Activated naive CD4-positive, alpha-beta T cell treated with anti-CD3 and anti-CD28 coated beads, Interleukin-2, amount 50 U/mL, for 72 hours (primary cell): ENCODE data around the gene YKT6. TPM values are rescaled to one million over a fixed set of nuclear protein-coding genes. Genes with fewer than 3 reads are reported as not detected.
A peak's percentile ranks its signal among the peaks of the same experiment; 100 is the strongest.
"Not testable (repeated sequence)": the region's sequence is repeated elsewhere in the genome, so short reads cannot be mapped to it uniquely, and the experiment has no call there.

ENCODE experiments used
- ATAC-seq, 2 donors: fragments of 150-1000 bp; cut with Tn5 transposase; 2 replicates each; pipeline ENCODE4 v1.10.0; 2021; ENCODE audit warnings: mild to moderate bottlenecking in 2 of 2, moderate library complexity in 2 of 2
- DNase-seq, 2 donors: peaks; one replicate each; pipeline ENCODE4 v3.0.0; 2021 to 2022; ENCODE audit warnings: low spot score in 2 of 2
- H3K27ac Mint-ChIP-seq, 2 donors: one replicate each; pipeline ENCODE4 v1.8.0; 2022; ENCODE audit warnings: mild to moderate bottlenecking in 2 of 2, mixed read lengths in 2 of 2
- H3K36me3 Mint-ChIP-seq, 2 donors: one replicate each; pipeline ENCODE4 v1.8.0; 2022; ENCODE audit warnings: mixed read lengths in 2 of 2
- H3K9me3 Mint-ChIP-seq, 2 donors: one replicate each; pipeline ENCODE4 v1.8.0; 2022; ENCODE audit warnings: mixed read lengths in 2 of 2
- total RNA-seq, 2 donors: library from RNA; stranded (reverse); gene quantifications; one replicate each; pipeline ENCODE4 v1.2.3, GENCODE V29; 2022

Gene YKT6
- total RNA-seq, 2 donors from 2014 or later = 45.2 to 72.9 TPM

- Mint-ChIP-seq H3K9me3 (peaks cover 3 to 6% of the 10 kb centered on the region in 2 donors), H3K27ac (no peak overlapping the region), H3K36me3 (no peaks in the 10 kb centered on the region)
- ATAC-seq (no peak), DNase-seq (no peak)
Measured at GRCh38 chr7:44186736-44187135, 14.0 kb upstream of the YKT6 start.

GRCh38 chr7:44187636-44188416 lies 13.0 kb upstream of the YKT6 start:
- no peaks in the 10 kb centered on the region for H3K36me3 Mint-ChIP-seq

GRCh38 chr7:44188480-44189225 lies 12.1 kb upstream of the YKT6 start:
- DNase-seq (no peak), ATAC-seq (no peak)
- peaks cover 0 to under 1% of the 10 kb centered on the region in 2 donors for H3K9me3 Mint-ChIP-seq
- H3K27ac Mint-ChIP-seq = no peak overlapping the region
- H3K36me3 Mint-ChIP-seq = no peaks in the 10 kb centered on the region

More at GRCh38 chr7:44187636-44188416, 13.0 kb upstream of the YKT6 start:
- DNase-seq = no peak
- peaks cover 0 to 3% of the 10 kb centered on the region in 2 donors for H3K9me3 Mint-ChIP-seq
- ATAC-seq = no peak
- no peak overlapping the region for H3K27ac Mint-ChIP-seq

GRCh38 chr7:44189286-44189992 lies 11.3 kb upstream of the YKT6 start, which contains the start of gene GCK:
TSS of gene GCK (minus strand) at chr7:44189439. CDS start at chr7:44188953, 486 bp downstream.
- Mint-ChIP-seq H3K36me3 (no peaks in the 10 kb centered on the region), H3K27ac (peak within 1 kb of the TSS in 1 of 2 donors; percentile 27)
- DNase-seq = no peak

GRCh38 chr7:44189993-44190872 lies 10.5 kb upstream of the YKT6 start:
- DNase-seq (no peak), ATAC-seq (no peak)
- Mint-ChIP-seq H3K27ac (no peak overlapping the region), H3K9me3 (peaks cover 0 to 6% of the 10 kb centered on the region in 2 donors), H3K36me3 (no peaks in the 10 kb centered on the region)

More at GRCh38 chr7:44189286-44189992, 11.3 kb upstream of the YKT6 start, which contains the start of gene GCK:
- H3K9me3 Mint-ChIP-seq = peaks cover 0 to 6% of the 10 kb centered on the region in 2 donors
- no peak for ATAC-seq

DNA sequence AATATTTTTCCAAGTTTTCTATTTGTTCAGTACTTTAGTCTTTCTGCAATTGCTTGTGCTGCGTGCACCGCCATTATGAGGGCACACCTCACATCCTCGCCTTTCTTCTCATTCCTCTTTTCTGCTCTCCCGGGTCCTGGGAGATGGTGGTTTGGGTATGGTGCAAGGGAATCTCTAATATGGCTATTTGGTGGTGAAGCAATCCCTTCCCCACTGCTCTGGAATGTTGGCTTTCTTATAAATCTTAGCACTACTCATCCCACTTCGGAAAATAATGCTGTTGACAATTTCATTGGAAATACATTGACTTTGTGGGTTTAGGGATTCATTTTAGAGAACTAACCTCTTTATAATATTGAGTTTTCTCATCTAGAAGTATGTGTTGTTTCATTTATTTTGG lies 9.6 kb upstream of the YKT6 start:
- DNase-seq (no peak), ATAC-seq (no peak)
- no peaks in the 10 kb centered on the region for H3K36me3 Mint-ChIP-seq
- no peak overlapping the region for H3K27ac Mint-ChIP-seq
- H3K9me3 Mint-ChIP-seq = peaks cover 0 to 6% of the 10 kb centered on the region in 2 donors

DNA sequence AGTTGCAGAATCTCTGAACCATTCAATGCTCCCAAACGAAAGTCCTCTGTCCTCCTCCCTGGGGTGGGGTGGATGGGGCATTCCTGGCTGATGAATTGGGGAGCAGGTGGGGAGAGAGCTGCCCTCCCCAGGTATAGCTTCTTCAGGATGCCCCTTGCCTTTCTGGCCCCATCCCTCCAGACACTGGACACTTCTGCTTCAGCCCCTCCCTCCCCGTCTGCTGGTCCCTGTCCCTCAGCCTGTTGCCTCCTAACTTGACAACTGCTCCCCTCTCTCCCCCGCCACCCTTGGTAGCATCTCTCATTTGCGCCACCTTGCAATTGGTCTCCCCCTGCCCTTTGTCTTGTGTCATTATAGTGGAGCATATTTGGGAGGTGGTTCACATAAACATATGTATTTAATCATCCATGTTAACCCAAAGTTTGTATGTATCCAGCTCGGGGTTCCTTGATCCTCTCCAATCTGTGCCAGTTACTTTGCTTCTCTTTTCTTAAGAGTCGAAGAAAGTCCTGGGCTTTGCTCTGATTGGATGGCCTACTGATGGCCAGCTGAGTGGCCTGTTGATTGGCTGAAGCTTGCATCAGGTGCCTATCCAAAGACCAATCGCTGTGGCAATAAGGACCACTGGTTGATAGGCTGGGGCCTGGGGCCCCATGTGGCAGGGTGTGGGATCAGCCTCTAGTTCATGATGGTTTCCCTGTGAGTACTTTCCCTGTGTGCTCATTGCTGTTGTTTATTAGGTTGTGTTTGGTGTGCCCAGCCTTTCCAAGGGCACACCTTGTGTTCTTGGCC lies 7.6 kb upstream of the YKT6 start:
- Mint-ChIP-seq H3K9me3 (peaks cover 0 to 6% of the 10 kb centered on the region in 2 donors), H3K36me3 (no peaks in the 10 kb centered on the region), H3K27ac (no peak overlapping the region)
- DNase-seq (no peak), ATAC-seq (peak; percentile 25 to 37)

DNA sequence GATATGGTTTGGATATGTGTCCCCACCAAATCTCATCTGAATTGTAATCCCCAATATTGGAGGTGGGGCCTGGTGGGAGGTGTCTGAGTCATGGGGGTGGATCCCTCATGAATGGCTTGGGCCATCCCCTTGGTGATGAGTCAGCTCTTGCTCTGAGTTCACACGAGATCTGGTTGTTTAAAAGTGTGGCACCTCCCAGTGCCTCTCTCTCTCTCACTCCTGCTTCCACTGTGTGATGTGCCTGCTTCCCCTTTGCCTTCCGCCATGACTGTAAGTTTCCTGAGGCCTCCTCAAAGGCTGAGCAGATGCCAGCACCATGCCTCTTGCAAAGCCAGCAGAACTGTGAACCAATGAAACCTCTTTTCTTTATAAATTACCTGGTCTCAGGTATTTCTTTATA lies 6.7 kb upstream of the YKT6 start:
- Mint-ChIP-seq H3K9me3 (peaks cover 0 to 6% of the 10 kb centered on the region in 2 donors), H3K27ac (peak overlapping the region in 1 of 2 donors; percentile 94), H3K36me3 (no peaks in the 10 kb centered on the region)
- ATAC-seq (peak; percentile 77 to 89), DNase-seq (peak in 1 of 2 donors; percentile 35)

DNA sequence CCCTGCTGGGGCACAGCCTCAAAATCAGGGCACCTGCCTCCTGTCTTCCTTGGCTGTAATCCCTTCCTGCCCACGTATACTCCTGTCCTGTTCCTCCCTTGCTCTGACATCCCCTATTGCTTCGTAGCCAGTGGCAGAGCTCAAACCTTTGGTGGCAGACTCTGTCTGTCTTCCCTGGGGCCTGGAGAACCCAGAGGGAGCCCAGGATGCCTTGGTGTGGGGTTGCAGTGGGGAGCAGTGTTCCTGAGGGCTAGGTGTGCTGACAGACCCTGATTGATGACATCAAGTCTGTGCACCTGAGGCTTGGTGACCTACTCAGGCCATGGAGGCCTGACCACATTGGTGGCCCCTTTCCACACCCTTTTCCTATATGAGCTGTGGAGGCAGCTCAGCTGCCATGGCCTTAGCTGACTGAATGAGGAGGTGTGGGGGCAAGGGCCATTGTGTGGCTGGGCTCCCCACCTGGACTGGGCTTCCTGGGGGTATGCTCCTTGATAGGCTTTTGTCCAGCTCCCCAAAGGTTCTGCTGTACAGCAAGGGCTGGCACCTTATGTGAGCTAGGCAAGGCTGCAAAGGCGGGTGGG lies 6.1 kb upstream of the YKT6 start:
- peak overlapping the region in 1 of 2 donors; percentile 22 for H3K27ac Mint-ChIP-seq
- ATAC-seq (no peak), DNase-seq (no peak)
- H3K9me3 Mint-ChIP-seq = peaks cover 0 to 6% of the 10 kb centered on the region in 2 donors
- no peaks in the 10 kb centered on the region for H3K36me3 Mint-ChIP-seq

GRCh38 chr7:44195889-44196288 lies 4.9 kb upstream of the YKT6 start:
- Mint-ChIP-seq H3K27ac (no peak overlapping the region), H3K36me3 (peaks cover 0 to 5% of the 10 kb centered on the region in 2 donors), H3K9me3 (peaks cover 0 to 6% of the 10 kb centered on the region in 2 donors)
- DNase-seq = no peak
- no peak for ATAC-seq

DNA sequence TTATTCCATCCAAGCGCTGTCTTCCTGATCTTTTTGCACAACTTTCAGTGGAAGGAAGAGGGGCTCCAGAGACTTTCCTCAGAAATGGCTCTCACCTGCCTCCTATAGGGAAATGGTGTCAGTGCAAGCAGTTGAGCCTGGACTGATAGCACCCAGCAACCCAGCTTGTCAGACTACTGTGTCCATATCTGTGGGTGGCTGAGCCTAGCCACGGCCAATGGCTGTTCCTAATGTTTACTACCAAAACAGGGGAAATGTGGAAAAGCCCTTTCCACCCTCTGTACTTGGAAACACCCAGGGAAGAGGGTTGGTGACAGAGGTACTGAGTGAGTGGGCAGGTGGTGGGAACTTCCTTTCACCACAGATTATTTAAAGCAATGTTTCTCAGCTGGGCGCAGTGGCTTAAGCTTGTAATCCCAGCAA lies 4.3 kb upstream of the YKT6 start:
- Mint-ChIP-seq H3K36me3 (peaks cover 0 to 5% of the 10 kb centered on the region in 2 donors), H3K27ac (no peak overlapping the region), H3K9me3 (peaks cover 0 to 6% of the 10 kb centered on the region in 2 donors)
- ATAC-seq (no peak), DNase-seq (peak in 1 of 2 donors; percentile 36)

DNA sequence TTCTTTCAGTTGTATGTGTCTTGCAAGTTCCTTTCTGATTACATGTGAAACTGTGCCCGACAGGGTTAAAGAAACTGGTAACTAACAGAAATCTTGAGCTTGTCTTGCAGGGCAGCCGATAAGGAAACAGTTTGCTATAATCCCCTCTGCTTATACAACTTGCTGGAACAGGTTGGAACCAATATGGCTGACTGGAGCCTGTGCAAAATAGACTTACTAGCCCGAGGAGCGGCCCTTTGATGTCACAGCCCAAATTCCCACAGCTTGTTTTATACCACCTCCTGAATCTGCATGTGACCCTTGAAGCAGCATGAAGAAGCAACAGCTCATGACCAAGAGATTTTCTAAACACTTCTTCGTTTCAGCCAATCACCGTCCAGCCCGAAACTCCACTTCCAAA lies 3.3 kb upstream of the YKT6 start:
- Mint-ChIP-seq H3K9me3 (peaks cover 0 to 6% of the 10 kb centered on the region in 2 donors), H3K36me3 (peaks cover 4 to 5% of the 10 kb centered on the region in 2 donors), H3K27ac (no peak overlapping the region)
- DNase-seq (no peak), ATAC-seq (no peak)

DNA sequence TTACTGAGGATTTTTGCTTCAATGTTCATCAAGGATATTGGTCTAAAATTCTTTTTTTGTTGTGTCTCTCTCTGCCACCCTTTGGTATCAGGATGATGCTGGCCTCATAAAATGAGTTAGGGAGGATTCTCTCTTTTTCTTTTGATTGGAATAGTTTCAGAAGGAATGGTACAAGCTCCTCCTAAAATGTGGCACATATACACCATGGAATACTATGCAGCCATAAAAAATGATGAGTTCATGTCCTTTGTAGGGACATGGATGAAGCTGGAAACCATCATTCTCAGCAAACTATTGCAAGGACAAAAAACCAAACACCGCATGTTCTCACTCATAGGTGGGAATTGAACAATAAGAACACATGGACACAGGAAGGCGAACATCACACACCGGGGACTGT lies 615 bp upstream of the YKT6 start:
- not testable (repeated sequence) for H3K27ac Mint-ChIP-seq, H3K9me3 Mint-ChIP-seq, DNase-seq, ATAC-seq
- peaks cover 5 to 10% of the 10 kb centered on the region in 2 donors for H3K36me3 Mint-ChIP-seq

GRCh38 chr7:44201813-44202212 lies 1.0 kb downstream of the YKT6 start:
- DNase-seq = no peak
- no peaks in the 10 kb centered on the region for H3K9me3 Mint-ChIP-seq
- peak overlapping the region; percentile 84 to 90 for H3K27ac Mint-ChIP-seq
- H3K36me3 Mint-ChIP-seq = peaks cover 5 to 10% of the 10 kb centered on the region in 2 donors
- ATAC-seq = no peak

DNA sequence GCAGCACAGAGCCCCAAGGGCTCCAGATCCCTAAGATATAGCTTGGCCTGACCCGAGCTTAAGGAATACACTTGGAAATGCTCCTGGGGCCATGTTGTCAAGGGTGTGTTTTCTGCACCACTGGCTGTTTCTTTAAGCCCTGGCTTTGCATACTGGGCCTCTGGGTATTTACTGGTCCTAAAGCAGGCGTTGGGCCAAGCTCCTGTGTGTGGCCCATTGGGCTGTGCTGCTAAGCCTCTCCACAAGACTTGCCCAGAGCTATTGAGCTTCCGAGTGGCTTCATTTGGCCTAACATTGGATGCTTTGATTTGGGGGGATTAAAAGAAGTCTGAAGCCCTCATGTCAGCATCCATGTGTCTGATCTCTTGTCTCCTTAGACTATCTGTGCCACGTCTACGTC lies 5.2 kb downstream of the YKT6 start:
- no peak for DNase-seq
- Mint-ChIP-seq H3K9me3 (no peaks in the 10 kb centered on the region), H3K27ac (no peak overlapping the region), H3K36me3 (peaks cover 0 to 10% of the 10 kb centered on the region in 2 donors)
- ATAC-seq = no peak
